GM12873 (cell line): Measurements from ENCODE around the gene LAMC3.

Experiments used
- TF ChIP-seq, protein P1 (sequence below): IDR thresholded peaks from 2 replicates; pipeline ENCODE4 v1.5.1; 2012; ENCODE audit warnings: low read depth, mild to moderate bottlenecking, moderate library complexity, low read length, control low read depth; ENCODE audit not compliant: insufficient read depth; ENCODE audit errors: missing control alignments

The LAMC3 gene

DNA sequence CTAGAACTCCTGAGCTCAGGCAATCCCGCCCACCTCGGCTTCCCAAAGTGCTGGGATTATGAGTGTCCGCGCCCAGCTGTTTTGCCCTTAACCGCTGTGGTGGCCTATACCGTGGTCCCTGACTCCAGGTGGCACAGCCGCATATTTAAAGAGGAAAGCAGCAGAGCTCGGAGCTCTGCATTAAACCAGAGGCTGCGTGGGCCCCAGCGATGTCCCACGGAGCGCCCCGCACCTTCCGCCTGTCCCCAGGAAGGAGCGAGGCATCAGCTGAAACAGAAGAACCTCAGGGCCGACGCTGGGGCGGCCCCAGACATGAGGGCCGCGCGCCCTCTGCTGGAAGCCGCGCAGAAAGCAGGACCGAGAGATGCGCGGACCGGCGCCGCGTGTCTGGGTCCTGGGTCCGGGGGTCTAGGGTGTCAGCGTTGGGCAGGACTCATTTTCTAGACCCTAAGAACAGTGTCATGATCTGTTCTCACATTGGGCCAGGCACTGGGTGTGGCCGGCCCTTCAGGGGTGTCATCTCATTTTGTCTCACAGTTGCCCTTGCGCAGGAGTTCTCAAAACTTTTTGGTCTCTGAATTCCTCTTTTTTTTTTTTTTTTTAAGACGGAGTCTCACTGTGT, 37.7 kb downstream of the LAMC3 start:
- TF ChIP-seq, protein P1, sequence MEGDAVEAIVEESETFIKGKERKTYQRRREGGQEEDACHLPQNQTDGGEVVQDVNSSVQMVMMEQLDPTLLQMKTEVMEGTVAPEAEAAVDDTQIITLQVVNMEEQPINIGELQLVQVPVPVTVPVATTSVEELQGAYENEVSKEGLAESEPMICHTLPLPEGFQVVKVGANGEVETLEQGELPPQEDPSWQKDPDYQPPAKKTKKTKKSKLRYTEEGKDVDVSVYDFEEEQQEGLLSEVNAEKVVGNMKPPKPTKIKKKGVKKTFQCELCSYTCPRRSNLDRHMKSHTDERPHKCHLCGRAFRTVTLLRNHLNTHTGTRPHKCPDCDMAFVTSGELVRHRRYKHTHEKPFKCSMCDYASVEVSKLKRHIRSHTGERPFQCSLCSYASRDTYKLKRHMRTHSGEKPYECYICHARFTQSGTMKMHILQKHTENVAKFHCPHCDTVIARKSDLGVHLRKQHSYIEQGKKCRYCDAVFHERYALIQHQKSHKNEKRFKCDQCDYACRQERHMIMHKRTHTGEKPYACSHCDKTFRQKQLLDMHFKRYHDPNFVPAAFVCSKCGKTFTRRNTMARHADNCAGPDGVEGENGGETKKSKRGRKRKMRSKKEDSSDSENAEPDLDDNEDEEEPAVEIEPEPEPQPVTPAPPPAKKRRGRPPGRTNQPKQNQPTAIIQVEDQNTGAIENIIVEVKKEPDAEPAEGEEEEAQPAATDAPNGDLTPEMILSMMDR, result peak; percentile 92

DNA sequence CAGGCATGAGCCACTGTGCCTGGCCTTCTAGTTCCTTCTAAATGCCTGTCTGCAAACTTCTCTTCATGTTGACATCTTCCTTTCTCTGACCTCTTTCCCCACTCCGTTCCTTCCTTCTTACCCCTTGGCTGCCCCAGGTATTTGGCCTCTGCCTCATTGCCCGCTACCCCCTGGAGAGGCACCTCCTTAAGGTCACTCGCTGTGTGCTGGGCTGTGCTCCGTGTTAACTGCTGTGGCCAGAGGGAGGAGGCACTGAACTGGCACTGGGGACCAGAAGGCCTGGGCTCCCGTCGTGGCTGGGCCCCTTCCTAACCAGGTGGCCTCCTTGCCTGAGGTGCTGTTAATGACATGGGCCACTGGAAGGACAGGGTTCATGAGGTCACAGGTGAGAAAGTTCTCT, 39.4 kb downstream of the LAMC3 start:
- TF ChIP-seq, protein P1, result no peak

DNA sequence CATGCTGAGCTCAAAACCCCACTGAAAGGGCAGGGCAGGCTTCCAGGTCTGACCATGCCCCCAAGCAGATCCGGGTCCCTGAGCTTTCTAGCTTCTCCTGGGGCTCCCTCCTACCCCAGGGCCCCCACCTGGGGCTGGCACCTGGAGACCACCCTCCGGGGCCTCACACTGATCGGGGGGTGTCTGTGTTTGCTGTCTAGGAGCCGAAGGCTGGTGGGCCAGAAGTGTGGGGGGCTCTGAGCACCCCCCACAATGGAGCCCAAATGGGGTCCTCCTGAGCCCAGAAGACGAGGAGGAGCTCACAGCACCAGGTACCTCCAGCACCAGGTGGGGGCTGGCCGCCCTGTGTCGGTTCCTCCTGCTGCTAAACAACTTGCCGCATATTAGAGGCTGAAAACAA, 39.8 kb downstream of the LAMC3 start:
- TF ChIP-seq, protein P1, result no peak

DNA sequence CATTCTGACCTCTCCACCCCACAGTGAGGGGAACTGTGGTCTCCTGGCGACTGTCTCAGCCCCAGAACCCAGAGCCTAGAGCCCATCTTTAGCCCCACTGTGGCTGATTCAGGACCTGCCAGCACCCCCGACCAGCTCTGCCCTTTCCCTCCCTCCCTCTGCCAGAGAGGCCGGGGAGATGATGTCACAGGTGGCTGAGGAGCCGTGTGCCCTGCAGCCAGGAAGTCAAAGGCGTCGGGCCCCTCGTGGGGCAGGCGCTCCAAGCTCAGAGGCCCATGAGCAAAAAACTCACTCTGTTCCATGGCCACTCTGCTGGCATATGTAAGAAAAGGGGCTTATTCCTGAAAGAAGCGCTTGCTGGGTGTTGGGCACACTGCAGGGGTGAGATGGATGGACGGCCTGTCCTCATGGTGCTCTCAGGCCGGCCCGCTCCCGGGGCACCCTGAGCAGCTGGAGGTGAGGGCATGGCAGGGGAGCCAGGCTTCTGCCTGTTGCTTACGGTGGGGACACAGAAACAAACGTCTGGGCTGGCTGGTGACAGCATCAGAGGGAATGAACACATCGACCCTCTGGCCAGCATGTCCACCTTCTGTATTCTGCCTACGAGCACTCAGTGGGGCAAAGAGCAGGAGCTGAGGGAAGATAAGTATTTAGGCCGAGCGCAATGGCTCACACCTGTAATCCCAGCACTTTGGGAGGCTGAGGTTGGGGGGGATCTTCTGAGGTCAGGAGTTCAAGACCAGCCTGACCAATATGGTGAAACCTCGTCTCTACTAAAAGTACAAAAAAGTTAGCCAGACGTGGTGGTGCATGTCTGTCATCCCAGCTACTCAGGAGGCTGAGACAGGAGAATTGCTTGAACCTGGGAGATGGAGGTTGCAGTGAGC, 41.1 kb downstream of the LAMC3 start:
- TF ChIP-seq, protein P1, result no peak

DNA sequence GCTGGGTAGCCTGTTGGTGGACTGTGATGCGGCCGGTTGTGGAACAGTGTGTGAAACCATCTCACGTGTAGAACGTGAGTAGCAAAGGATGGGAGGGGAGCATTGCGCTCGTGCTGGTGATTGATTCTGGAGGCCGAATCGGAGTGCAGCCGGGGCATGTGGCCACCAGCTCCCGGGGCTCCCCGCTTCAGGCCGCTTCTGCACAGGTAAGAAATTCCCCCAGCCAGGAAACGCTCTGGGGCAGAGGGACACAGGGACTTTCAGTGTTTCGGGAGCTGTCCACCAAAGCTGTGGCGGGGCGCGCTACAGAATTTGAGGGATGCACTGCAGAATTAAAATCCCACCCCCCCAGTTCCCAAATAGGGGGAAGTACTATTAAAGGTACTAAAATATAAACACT, 41.9 kb downstream of the LAMC3 start:
- TF ChIP-seq, protein P1, result no peak

DNA sequence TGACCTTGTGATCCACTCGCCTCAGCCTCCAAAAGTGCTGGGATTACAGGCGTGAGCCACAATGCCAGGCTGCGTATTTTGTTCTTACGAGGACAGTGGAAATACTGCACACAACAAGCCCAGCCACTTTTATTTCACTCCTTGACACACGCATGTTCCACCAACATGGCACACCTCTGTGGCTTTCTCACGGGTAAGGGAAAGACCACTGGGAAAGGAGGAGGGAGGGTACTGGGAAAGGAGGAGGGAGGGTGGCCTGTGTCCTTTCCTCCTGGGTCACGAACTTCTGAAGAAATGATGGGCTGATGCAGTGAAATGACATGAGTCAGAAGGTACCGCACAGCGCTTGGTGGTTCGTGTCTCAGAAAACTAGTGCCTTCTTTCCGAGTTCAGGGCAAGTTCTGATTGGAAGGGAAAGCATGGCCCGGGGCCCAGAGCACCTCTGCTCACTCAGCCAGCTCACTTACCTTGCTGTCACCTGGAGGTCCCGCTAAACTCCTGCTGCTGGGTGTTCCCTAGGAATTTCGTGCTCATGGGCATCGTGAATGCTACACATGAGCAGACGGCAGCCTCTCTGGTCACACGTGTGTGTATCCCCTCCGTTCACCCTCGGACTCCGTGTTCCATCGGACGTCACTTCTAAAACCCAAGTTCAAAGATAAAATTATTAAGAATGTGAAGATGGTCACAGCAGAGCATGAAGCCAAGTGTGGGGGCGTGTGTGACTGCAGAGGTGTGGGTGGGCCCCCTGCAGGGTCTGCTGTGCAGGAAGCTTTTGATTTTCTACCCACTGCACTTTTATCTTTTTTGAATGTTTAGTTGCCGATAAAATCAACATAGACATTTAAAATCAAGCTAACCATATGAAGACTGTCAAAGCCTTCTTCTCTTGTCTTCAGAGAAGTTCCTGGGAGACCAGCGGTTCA, 42.9 kb downstream of the LAMC3 start:
- TF ChIP-seq, protein P1, result no peak
